GM18526 (cell line): ENCODE measurements around the gene SLC5A9.

ENCODE experiments used
- POLR2A ChIP-seq: IDR thresholded peaks from 3 replicates; pipeline ENCODE4 v1.6.1; 2011; ENCODE audit not compliant: insufficient read length; ENCODE audit errors: extremely low read depth

Gene SLC5A9

GRCh38 chr1:48222501-48223242 is at the start of gene SLC5A9:
Gene SLC5A9, plus strand, starts transcription at chr1:48222716. Its CDS starts 21 bp downstream, at chr1:48222737.
- TF ChIP-seq POLR2A: no peak

GRCh38 chr1:48175116-48175515 is 47.4 kb upstream of the SLC5A9 start:
- no peak for TF ChIP-seq POLR2A

DNA sequence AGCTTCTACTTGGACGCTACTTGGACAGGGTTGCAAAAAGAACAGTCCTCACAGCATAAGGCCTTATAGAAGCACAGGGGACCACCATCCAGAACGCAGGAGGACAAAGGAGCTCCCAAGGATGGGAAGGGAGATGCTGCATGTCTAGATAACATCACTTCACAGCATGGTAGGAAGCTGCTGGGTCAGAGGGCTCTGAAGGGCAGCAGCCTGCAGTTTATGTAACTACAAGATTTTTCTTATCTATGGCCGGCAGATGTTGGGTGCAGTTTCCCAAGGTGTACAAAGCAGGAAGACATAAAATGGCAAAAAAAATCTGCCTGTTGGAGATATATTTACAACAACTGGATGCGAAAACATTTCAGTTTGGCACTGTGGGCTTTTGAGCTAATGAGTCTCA is 45.3 kb upstream of the SLC5A9 start:
- no peak for TF ChIP-seq POLR2A

DNA sequence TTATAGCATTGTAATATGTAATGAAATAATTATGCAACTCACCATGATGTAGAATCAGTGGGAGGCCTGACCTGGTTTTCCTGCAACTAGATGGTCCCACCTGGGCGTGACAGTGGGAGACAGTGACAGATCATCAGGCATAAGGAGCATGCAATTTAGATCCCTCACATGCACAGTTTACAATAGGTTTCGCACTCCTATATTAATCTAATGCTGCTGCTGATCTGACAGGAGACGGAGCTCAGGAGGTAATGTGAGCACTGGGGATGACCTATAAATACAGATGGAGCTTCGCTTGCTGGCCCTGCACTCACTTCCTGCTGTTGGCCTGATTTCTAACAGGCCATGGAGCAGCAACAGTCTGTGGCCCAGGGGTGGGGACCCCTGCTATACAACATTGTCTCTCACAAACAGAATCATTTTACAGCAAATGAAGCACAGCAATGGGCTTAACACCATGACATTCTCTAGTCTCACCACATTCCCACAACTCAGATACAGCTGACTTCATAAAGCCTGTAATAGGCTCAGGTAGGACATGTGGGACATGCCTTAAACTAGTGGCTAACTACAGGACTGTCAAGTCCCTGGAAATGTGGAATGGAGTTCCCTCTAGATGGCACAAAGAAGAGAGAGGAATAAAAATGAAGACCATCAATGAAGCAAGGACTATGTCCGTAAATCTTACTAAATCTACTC is 40.7 kb upstream of the SLC5A9 start:
- TF ChIP-seq POLR2A: no peak

DNA sequence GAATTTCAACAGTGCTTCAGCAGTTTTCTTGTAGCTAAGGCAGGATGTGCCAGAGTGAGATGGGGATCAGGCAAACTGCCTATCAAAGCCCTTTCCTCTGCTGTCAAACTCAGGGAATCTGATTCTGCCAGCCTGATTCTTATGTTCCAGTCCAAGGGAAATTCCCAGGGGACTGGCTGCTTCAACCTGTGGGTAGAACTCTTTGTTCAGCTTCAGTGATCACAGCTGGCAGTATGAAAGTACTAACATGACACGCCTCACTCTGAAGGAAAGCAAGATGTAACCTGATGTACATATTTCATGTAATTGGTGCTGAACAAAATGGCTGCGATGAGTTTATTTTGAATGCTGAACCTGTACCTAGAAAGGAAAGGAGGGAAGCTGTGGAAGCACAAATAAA is 40.1 kb upstream of the SLC5A9 start:
- TF ChIP-seq POLR2A: no peak

DNA sequence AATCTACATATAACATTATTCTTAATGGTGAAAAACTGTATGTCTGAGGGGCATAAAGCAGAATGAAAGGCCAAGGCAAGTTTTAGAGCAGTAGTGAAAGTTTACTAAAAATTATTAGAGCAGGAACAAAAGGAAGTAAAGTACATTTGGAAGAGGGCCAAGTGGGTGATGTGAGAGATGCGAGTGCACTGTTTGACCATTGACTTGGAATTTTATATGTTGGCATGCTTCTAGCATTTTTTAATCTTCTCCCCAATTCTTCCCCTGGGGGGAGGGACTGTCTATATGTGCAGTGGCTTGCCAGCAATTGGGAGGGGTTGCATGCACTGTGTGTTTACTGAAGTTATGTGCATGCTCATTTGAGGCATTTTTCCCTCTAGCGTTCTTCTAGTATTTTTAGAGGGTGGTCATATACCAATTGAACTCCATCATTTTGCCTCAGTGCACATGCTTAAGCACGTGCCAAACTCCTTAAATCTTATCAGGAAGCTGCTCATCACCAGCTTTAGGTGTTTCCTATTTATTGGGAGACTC is 36.1 kb upstream of the SLC5A9 start:
- TF ChIP-seq POLR2A: no peak

DNA sequence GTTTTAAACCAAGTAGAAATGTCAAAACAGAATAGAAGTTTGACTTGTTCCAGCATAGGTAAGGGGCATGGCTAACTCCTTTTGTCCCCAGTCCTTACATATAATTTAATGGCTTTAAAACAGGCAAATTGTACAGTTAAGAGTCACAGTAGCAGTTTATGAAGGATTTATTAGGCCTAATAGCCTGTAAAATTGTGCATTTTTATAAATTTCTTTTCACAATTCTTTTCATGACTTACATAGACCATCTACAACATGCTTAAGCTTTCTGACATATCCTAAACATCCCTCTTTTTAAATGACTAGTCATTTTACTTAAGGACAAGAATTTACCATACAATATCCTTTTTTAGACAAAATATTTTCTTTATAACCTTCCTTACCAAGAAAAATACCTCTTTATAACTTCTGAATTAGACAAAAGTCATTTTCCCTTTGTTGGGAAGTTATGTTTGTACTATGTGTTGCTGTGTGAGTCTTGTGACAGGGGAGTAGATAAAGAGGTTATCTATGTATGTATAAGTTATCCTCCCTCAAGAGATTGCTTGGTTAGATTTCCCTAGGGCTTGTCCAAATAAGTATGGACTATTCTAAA is 34.5 kb upstream of the SLC5A9 start:
- TF ChIP-seq POLR2A: no peak

GRCh38 chr1:48190881-48191280 is 31.6 kb upstream of the SLC5A9 start:
- TF ChIP-seq POLR2A: no peak

- TF ChIP-seq POLR2A: no peak
Observed at GRCh38 chr1:48194801-48195200, 27.7 kb upstream of the SLC5A9 start.

GRCh38 chr1:48196237-48196636 is 26.3 kb upstream of the SLC5A9 start:
- TF ChIP-seq POLR2A: no peak

- no peak for TF ChIP-seq POLR2A
Observed at GRCh38 chr1:48198970-48199369, 23.5 kb upstream of the SLC5A9 start.

GRCh38 chr1:48200166-48200900 is 22.2 kb upstream of the SLC5A9 start:
- no peak for TF ChIP-seq POLR2A

- no peak for TF ChIP-seq POLR2A
Observed at GRCh38 chr1:48202030-48202752, 20.3 kb upstream of the SLC5A9 start.

DNA sequence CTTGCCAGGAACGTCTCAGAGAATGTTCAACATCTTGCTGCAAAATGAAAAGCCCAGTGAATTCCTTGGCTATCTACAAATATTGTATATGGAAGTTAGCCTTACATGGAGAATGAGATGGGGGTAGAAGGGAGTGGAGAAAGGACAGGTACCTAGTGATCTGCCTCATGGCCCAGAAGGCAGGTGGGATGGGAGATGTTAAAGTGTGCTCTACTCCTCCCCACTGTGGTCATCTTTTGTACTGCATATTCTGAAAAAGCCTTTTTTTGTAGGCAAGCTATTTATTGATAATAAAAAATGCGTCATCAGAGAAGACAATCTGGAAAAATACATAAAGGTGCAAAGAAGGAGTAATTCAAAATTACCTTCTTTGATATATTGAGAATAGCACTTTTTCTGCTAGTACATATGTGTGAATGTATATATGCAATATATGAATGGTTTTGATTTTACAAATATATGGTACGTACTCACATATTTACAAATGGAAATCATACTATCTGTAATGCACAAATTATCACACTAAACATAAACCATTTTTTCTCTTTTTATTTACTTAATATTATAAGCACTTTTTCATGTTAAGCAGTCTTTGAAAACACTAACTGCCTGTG is 19.1 kb upstream of the SLC5A9 start:
- no peak for TF ChIP-seq POLR2A
